LNCaP clone FGC (cell line): Measurements from ENCODE around the gene IPO4.

Experiments used
- DNase-seq: peaks from one replicate; pipeline ENCODE4 v3.0.0-alpha.2; 2011; ENCODE audit warnings: low read depth
- H3K4me3 ChIP-seq: 2 replicates; pipeline ENCODE4 v1.5.1; 2011; ENCODE audit warnings: mild to moderate bottlenecking, low read depth, low read length, control low read depth
- CTCF ChIP-seq: IDR thresholded peaks from 2 replicates; pipeline ENCODE4 v1.5.1; 2012; ENCODE audit warnings: mild to moderate bottlenecking; ENCODE audit not compliant: control insufficient read depth, insufficient read depth; ENCODE audit errors: extremely low read depth

IPO4 gene

GRCh38 chr14:24167469-24168114, 21.0 kb downstream of the IPO4 start:
- no peak for TF ChIP-seq CTCF
- DNase-seq = no peak
- no peak overlapping the region for H3K4me3 ChIP-seq

DNA sequence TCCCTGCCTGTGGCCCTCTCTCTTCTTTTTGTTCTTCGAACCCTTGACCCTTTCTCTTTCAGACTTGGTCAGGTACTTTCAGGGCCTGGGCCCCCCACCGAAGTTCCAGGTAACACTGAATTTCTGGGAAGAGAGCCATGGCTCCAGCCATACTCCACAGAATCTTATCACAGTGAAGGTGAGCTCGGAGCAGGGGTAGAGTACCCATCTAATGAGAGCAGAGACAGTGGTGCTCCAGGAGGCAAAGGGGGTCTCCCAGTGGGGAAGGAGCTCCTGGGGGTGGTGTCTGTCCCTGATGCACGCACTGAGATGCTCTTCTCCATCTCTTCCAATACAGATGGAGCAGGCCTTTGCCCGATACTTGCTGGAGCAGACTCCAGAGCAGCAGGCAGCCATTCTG, 22.8 kb downstream of the IPO4 start:
- H3K4me3 ChIP-seq = no peak overlapping the region
- DNase-seq = no peak
- TF ChIP-seq CTCF = no peak

- DNase-seq = no peak
- no peak for TF ChIP-seq CTCF
- H3K4me3 ChIP-seq = no peak overlapping the region
Measured at GRCh38 chr14:24164518-24164991, 24.1 kb downstream of the IPO4 start.

GRCh38 chr14:24162093-24162492, 26.5 kb downstream of the IPO4 start:
- no peak overlapping the region for H3K4me3 ChIP-seq
- no peak for DNase-seq
- no peak for TF ChIP-seq CTCF

DNA sequence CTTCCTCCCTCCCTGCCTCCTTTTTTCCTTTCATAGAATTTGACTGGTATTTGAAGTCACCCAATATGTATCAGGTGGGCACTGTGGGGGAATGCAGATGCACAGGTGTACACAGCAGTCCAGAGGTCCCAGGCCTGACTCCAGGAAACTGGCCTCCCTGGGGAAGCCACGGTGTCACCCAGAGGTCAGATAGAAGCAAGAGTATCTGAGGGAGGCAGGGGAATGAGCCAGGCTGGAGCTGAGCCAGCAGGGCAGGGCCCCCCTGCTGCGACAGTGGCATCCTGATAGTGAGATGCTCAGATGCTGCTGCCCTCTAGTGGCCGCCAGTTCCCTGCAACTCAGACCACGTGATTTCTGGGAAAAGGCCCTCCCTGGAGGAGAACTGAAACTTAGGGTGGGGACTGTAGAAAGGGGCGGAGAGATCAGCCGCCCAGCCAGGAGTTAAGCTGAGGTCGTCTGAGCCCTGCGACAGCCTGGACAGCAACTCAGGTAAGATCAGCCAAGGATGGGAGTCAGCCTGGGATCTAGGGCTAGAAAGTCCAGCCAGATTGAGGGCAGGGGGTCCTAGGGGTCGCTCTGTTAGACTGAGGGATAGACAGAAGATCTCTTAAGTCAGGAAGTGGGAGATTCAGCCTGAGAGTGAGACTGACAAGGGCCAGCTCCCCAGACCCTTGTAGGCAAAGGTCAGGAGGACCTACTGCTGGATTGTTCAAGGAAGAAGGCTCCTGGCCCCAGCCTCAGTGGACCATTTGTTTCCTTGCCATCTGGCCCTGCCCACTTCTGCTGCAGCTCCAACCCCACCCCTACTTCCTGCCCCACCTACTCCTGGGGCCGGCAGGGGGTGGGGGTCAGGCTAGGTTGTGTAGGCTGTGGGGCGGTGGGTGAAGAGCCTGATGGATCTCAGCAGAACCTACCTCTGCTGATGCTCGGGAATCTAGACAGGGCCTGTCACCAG, 27.5 kb downstream of the IPO4 start, which contains the start of gene IRF9:
IRF9 (plus strand) TSS at position 416 of the 955 bp plus-strand sequence. CDS start 880 bp downstream, outside the sequence.
- TF ChIP-seq CTCF = peak; percentile 97
- peak; percentile 87 for DNase-seq
- peak within 1 kb of the TSS; percentile 39 for H3K4me3 ChIP-seq

- H3K4me3 ChIP-seq = no peak overlapping the region
- DNase-seq = no peak
- no peak for TF ChIP-seq CTCF
Measured at GRCh38 chr14:24160499-24160849, 28.1 kb downstream of the IPO4 start.
